HCT116 (cell line): ENCODE results near the gene NOA1. TPM values are rescaled to one million over a fixed set of nuclear protein-coding genes. Genes with fewer than 3 reads are reported as not detected.

ENCODE experiments used
- ATAC-seq: fragments of 200-7000 bp; cut with Tn5 transposase; 2 replicates; pipeline ENCODE4 v1.9.1; 2020; ENCODE audit warnings: mild to moderate bottlenecking, moderate library complexity
- BruUV-seq: library from RNA; stranded (reverse); fragments of 400-500 nt; replicated peaks from 2 replicates; lab custom pipeline; 2021; lab: Mats Ljungman, UMichigan
- CTCF ChIA-PET: fragments of 300-600 bp; sonication (Branson Sonifier 250); formaldehyde crosslinking; loops from one replicate; lab custom pipeline; 2021; ENCODE audit warnings: antibody characterized with exemption; lab: Charles Lee
- POLR2A ChIA-PET: fragments of 300-600, 350-600 bp; sonication (Branson Sonifier 250); formaldehyde crosslinking; loops from one replicate; lab custom pipeline; 2021; ENCODE audit warnings: antibody characterized with exemption; lab: Charles Lee
- RAD21 ChIA-PET, 2 experiments: fragments of 300-600 bp; sonication (Branson Sonifier 250); formaldehyde crosslinking; loops; one replicate each; lab custom pipeline; 2023; ENCODE audit warnings: low total read pairs in 2 of 2; ENCODE audit not compliant: uncharacterized antibody in 2 of 2, unreplicated experiment in 2 of 2, low non-redundant PET in 1 of 2; lab: Charles Lee
- DNase-seq: peaks from one replicate; pipeline ENCODE4 v3.0.0-alpha.2; 2010; ENCODE audit warnings: low read depth, low spot score
- H2AFZ ChIP-seq: fragments of 200-600 bp; shearing (Covaris generic), sonication (generic); 2 replicates; pipeline ENCODE4 v1.6.1; 2017; ENCODE audit warnings: low read depth, mixed run types, mixed read lengths, antibody characterized with exemption, low read length; ENCODE audit not compliant: poor library complexity, severe bottlenecking
- H3K27ac ChIP-seq: 2 replicates; pipeline ENCODE4 v1.5.1; 2012; ENCODE audit warnings: low read depth, low read length
- H3K27me3 ChIP-seq: fragments of 200-600 bp; sonication (generic); 2 replicates; pipeline ENCODE4 v1.6.1; 2016; ENCODE audit warnings: mixed run types, low read length, mixed read lengths; ENCODE audit not compliant: insufficient read depth
- H3K36me3 ChIP-seq, 2 experiments: fragments of 200-500 bp in 1 of 2; fragments of 200-600 bp in 1 of 2; sonication (Bioruptor generic) in 1 of 2; sonication (generic) in 1 of 2; 2 replicates each; pipeline versions ENCODE4 v1.5.1 to v1.6.1; 2014 to 2016; ENCODE audit warnings: low read length in 2 of 2, inconsistent platforms in 1 of 2, mixed read lengths in 1 of 2, mixed run types in 1 of 2; ENCODE audit not compliant: insufficient read depth in 2 of 2, control insufficient read depth in 1 of 2
- H3K4me1 ChIP-seq, 2 experiments: fragments of 200-600 bp in 1 of 2; sonication (generic) in 1 of 2; 2 replicates each; pipeline versions ENCODE4 v1.5.1 to v1.6.1; 2012 to 2017; ENCODE audit warnings: low read length in 2 of 2, inconsistent platforms in 1 of 2, mild to moderate bottlenecking in 1 of 2, mixed read lengths in 1 of 2, mixed run types in 1 of 2, moderate library complexity in 1 of 2; ENCODE audit not compliant: insufficient read depth in 2 of 2, control insufficient read depth in 1 of 2
- H3K4me2 ChIP-seq: fragments of 200-600 bp; sonication (generic); 2 replicates; pipeline ENCODE4 v1.6.1; 2017; ENCODE audit warnings: mixed run types, low read length, mixed read lengths
- H3K4me3 ChIP-seq, 2 experiments: fragments of 200-600 bp in 1 of 2; sonication (generic) in 1 of 2; replicated peaks in 1 of 2; 2 replicates each; pipeline ENCODE4 v1.5.1; 2011 to 2016; ENCODE audit warnings: low read length in 2 of 2, control low read depth in 1 of 2, low read depth in 1 of 2, mild to moderate bottlenecking in 1 of 2, mixed read lengths in 1 of 2, mixed run types in 1 of 2
- H3K79me2 ChIP-seq: fragments of 200-600 bp; sonication (generic); 2 replicates; pipeline ENCODE4 v1.6.1; 2017; ENCODE audit warnings: mild to moderate bottlenecking, mixed run types, low read length, moderate library complexity, mixed read lengths; ENCODE audit not compliant: insufficient read depth
- H3K9ac ChIP-seq: fragments of 200-600 bp; sonication (generic); 2 replicates; pipeline ENCODE4 v1.6.1; 2016; ENCODE audit warnings: low read length, mixed read lengths
- H3K9me2 ChIP-seq: fragments of 200-600 bp; sonication (generic), shearing (Covaris generic); 2 replicates; pipeline ENCODE4 v1.6.1; 2017; ENCODE audit warnings: mixed run types, mild to moderate bottlenecking, moderate library complexity; ENCODE audit not compliant: insufficient read depth
- H3K9me3 ChIP-seq, 2 experiments: fragments of 200-500 bp in 1 of 2; fragments of 200-600 bp in 1 of 2; sonication (Bioruptor generic) in 1 of 2; sonication (generic) in 1 of 2; 2 replicates each; pipeline ENCODE4 v1.6.1; 2014 to 2017; ENCODE audit warnings: low read length in 2 of 2, mixed read lengths in 2 of 2, inconsistent platforms in 1 of 2, low read depth in 1 of 2, mild to moderate bottlenecking in 1 of 2, mixed run types in 1 of 2, moderate library complexity in 1 of 2; ENCODE audit not compliant: control insufficient read depth in 1 of 2, insufficient read depth in 1 of 2
- H4K20me1 ChIP-seq: fragments of 200-600 bp; sonication (generic), shearing (Covaris generic); 2 replicates; pipeline ENCODE4 v1.6.1; 2017; ENCODE audit warnings: mixed run types, mild to moderate bottlenecking, moderate library complexity; ENCODE audit not compliant: insufficient read depth
- ATF3 ChIP-seq: IDR thresholded peaks from 2 replicates; pipeline ENCODE4 v1.6.1; 2012
- CBX3 ChIP-seq: IDR thresholded peaks from 2 replicates; pipeline ENCODE4 v1.6.1; 2012; ENCODE audit warnings: low read depth
- CEBPB ChIP-seq: IDR thresholded peaks from 2 replicates; pipeline ENCODE4 v1.6.1; 2012; ENCODE audit warnings: low read depth
- CTCF ChIP-seq, 3 experiments: fragments of 200-600 bp in 1 of 3; sonication (generic) in 1 of 3; IDR thresholded peaks in 2 of 3; conservative IDR thresholded peaks in 1 of 3; 2 replicates each; pipeline ENCODE4 v1.5.1; 2012 to 2017; ENCODE audit warnings: low read depth in 2 of 3, low read length in 2 of 3, antibody characterized with exemption in 1 of 3, borderline replicate concordance in 1 of 3, control low read depth in 1 of 3, mild to moderate bottlenecking in 1 of 3, mixed read lengths in 1 of 3, mixed run types in 1 of 3, moderate library complexity in 1 of 3; ENCODE audit not compliant: insufficient read depth in 1 of 3
- EGR1 ChIP-seq: IDR thresholded peaks from 2 replicates; pipeline ENCODE4 v1.6.1; 2012; ENCODE audit warnings: low read depth
- ELF1 ChIP-seq: IDR thresholded peaks from 2 replicates; pipeline ENCODE4 v1.6.1; 2012; ENCODE audit warnings: low read depth, borderline replicate concordance
- FOSL1 ChIP-seq: IDR thresholded peaks from 2 replicates; pipeline ENCODE4 v1.6.1; 2012; ENCODE audit warnings: low read depth
- JUND ChIP-seq: IDR thresholded peaks from 2 replicates; pipeline ENCODE4 v1.6.1; 2012
- MAX ChIP-seq: IDR thresholded peaks from 2 replicates; pipeline ENCODE4 v1.6.1; 2012
- POLR2A ChIP-seq: IDR thresholded peaks from 2 replicates; pipeline ENCODE4 v1.7.0; 2011; ENCODE audit warnings: borderline replicate concordance; ENCODE audit not compliant: insufficient read depth, insufficient read length; ENCODE audit errors: extremely low read depth
- POLR2AphosphoS5 ChIP-seq: IDR thresholded peaks from 2 replicates; pipeline ENCODE4 v1.6.1; 2011; ENCODE audit warnings: mild to moderate bottlenecking, low read depth, low read length, moderate library complexity
- RAD21 ChIP-seq: IDR thresholded peaks from 2 replicates; pipeline ENCODE4 v1.6.1; 2012; ENCODE audit warnings: low read depth, mild to moderate bottlenecking
- REST ChIP-seq: IDR thresholded peaks from 2 replicates; pipeline ENCODE4 v1.6.1; 2012; ENCODE audit warnings: low read depth
- SP1 ChIP-seq: IDR thresholded peaks from 2 replicates; pipeline ENCODE4 v1.6.1; 2012; ENCODE audit warnings: low read depth
- SRF ChIP-seq: IDR thresholded peaks from 2 replicates; pipeline ENCODE4 v1.6.1; 2012; ENCODE audit warnings: low read depth
- TCF7L2 ChIP-seq: IDR thresholded peaks from 2 replicates; pipeline ENCODE4 v1.7.0; 2011; ENCODE audit warnings: borderline replicate concordance, inconsistent platforms; ENCODE audit not compliant: insufficient read depth, insufficient read length; ENCODE audit errors: extremely low read depth
- YY1 ChIP-seq: IDR thresholded peaks from 2 replicates; pipeline ENCODE4 v1.6.1; 2011; ENCODE audit warnings: low read length, low read depth, moderate library complexity, mild to moderate bottlenecking; ENCODE audit not compliant: insufficient replicate concordance; ENCODE audit errors: extremely low read depth
- ZBTB33 ChIP-seq: IDR thresholded peaks from 2 replicates; pipeline ENCODE4 v1.6.1; 2011; ENCODE audit warnings: mild to moderate bottlenecking, low read length, moderate library complexity; ENCODE audit not compliant: insufficient replicate concordance; ENCODE audit errors: extremely low read depth
- ZFX ChIP-seq: fragments of 450-650 bp; IDR thresholded peaks from 2 replicates; pipeline ENCODE4 v1.6.1; 2017
- intact Hi-C: fragments of 100-400 bp; cut with micrococcal nuclease; formaldehyde crosslinking; loops from 2 replicates; pipeline ENCODE4 v1.10.0; 2022
- total RNA-seq: library from RNA; stranded (reverse); gene quantifications from one replicate; pipeline ENCODE4 v1.2.1, GENCODE V29; 2021; ENCODE audit not compliant: unreplicated experiment

Gene NOA1
- total RNA-seq, 1 experiment from 2014 or later = 38.4 TPM

GRCh38 chr4:57013543-57014120, 36.2 kb upstream of the NOA1 start:
- POLR2A ChIA-PET = no interaction called here

More at GRCh38 chr4:57013543-57014120, 36.2 kb upstream of the NOA1 start:
- Histone ChIP-seq H2AFZ (no peak overlapping the region), H3K4me1 (no peaks in the 10 kb centered on the region), H3K27ac (no peak overlapping the region), H3K9me2 (no peaks in the 10 kb centered on the region), H4K20me1 (no peaks in the 10 kb centered on the region), H3K36me3 (peaks cover 29 to 71% of the 10 kb centered on the region in 2 experiments), H3K9me3 (no peaks in the 10 kb centered on the region), H3K27me3 (no peaks in the 10 kb centered on the region), H3K4me3 (no peak overlapping the region), H3K9ac (no peak overlapping the region), H3K4me2 (no peak overlapping the region), H3K79me2 (peaks cover 26% of the 10 kb centered on the region; the same call in 1 of the 2 replicates)
- BruUV-seq = no TSS peak
- RAD21 ChIA-PET = no interaction called here
- ATAC-seq (no peak), DNase-seq (no peak)
- intact Hi-C loops = no loop called here
- CTCF ChIA-PET = no interaction called here
- TF ChIP-seq SP1 = no peak
- no peak for TF ChIP-seq YY1
- no peak for TF ChIP-seq POLR2A
- no peak for TF ChIP-seq MAX
- no peak for TF ChIP-seq FOSL1
- no peak for TF ChIP-seq REST
- TF ChIP-seq CTCF (IDR thresholded peaks at IDR 0.05 in 2 of 3, conservative IDR thresholded peaks at IDR 0.05 in 1 of 3; ENCODE audit: borderline replicate concordance in 1 of 3, insufficient read depth in 1 of 3, low read depth in 2 of 3, low read length in 2 of 3) = no peak
- no peak for TF ChIP-seq SRF
- TF ChIP-seq JUND = no peak
- no peak for TF ChIP-seq ZBTB33
- TF ChIP-seq ELF1 = no peak
- TF ChIP-seq POLR2AphosphoS5 = no peak
- no peak for TF ChIP-seq RAD21
- no peak for TF ChIP-seq CEBPB
- no peak for TF ChIP-seq TCF7L2
- TF ChIP-seq ATF3 = no peak
- TF ChIP-seq CBX3 = no peak
- no peak for TF ChIP-seq ZFX
- TF ChIP-seq EGR1 = no peak
